ENCODE results near the gene PCNX2. TPM values are rescaled to one million over a fixed set of nuclear protein-coding genes. Genes with fewer than 3 reads are reported as not detected.

The PCNX2 gene
- total and polyA plus RNA-seq, 2 experiments from 2014 or later, result 42.9 to 88.3 TPM

DNA sequence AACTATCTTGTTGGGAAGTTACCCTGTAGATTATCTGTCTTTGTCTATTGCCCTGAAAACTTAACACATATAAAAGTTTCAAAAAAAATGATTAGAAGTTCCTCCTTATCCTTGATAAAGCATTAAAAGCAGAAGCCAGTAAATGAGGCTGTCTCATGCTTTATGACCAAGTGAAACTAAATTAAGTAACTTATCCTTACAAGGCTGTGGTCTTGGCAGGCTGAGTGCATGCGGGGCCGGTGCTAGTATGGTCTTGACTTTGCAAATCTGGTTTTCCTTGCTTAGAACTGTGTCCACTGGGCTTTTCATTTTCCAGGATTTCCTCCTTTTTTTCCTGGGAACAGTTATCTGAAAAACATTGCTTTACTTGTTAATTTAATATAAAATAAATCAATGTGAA is 43.1 kb downstream of the PCNX2 start:
- Mint-ChIP-seq H3K27me3 (ENCODE audit: insufficient read depth, low read depth, poor library complexity) (no peaks in the 10 kb centered on the region), H3K4me1 (peaks cover 28% of the 10 kb centered on the region)
- H3F3A ChIP-seq (replicated peaks; ENCODE audit: low read depth), result no peaks in the 10 kb centered on the region

More for the DNA sequence above, 43.1 kb downstream of the PCNX2 start:
- H3K27me3 ChIP-seq (ENCODE audit: insufficient read depth), result no peaks in the 10 kb centered on the region
- ATAC-seq (no peak), DNase-seq (ENCODE audit: low spot score) (no peak)
- no peak overlapping the region for H2AFZ ChIP-seq
- no peaks in the 10 kb centered on the region; the same call in 1 of the 2 replicates for H3K4me1 ChIP-seq (ENCODE audit: insufficient read depth)
- no peaks in the 10 kb centered on the region for H3K9me2 ChIP-seq (ENCODE audit: insufficient read depth)
- H3K4me2 ChIP-seq, result no peak overlapping the region
- Mint-ChIP-seq H3K9me3 (no peaks in the 10 kb centered on the region), H3K27ac (no peak overlapping the region), H3K36me3 (ENCODE audit: low read depth) (peaks cover 63% of the 10 kb centered on the region), H3K4me3 (no peak overlapping the region)
- peaks cover 22% of the 10 kb centered on the region for H4K20me1 ChIP-seq (replicated peaks; ENCODE audit: insufficient read depth)
- peaks cover 52% of the 10 kb centered on the region for H3K79me2 ChIP-seq (replicated peaks; ENCODE audit: insufficient read depth)
- H3K27ac ChIP-seq (ENCODE audit: low read depth), result 0 out of 2 replicates have a peak overlapping the region, but pooled peaks have one; percentile 42
- H3K36me3 ChIP-seq (ENCODE audit: insufficient read depth), result peaks cover 32% of the 10 kb centered on the region
- TF ChIP-seq STAT1 (IDR thresholded peaks at IDR 0.05; ENCODE audit: unreplicated experiment) (no peak), CREB1 (CRISPR knock-in tag; IDR thresholded peaks at IDR 0.05; ENCODE audit: low read depth) (no peak), ETS1 (IDR thresholded peaks at IDR 0.05) (no peak), ZNF331 (CRISPR knock-in tag; IDR thresholded peaks at IDR 0.05; ENCODE audit: low read depth) (no peak)
- TF ChIP-seq, protein P1, sequence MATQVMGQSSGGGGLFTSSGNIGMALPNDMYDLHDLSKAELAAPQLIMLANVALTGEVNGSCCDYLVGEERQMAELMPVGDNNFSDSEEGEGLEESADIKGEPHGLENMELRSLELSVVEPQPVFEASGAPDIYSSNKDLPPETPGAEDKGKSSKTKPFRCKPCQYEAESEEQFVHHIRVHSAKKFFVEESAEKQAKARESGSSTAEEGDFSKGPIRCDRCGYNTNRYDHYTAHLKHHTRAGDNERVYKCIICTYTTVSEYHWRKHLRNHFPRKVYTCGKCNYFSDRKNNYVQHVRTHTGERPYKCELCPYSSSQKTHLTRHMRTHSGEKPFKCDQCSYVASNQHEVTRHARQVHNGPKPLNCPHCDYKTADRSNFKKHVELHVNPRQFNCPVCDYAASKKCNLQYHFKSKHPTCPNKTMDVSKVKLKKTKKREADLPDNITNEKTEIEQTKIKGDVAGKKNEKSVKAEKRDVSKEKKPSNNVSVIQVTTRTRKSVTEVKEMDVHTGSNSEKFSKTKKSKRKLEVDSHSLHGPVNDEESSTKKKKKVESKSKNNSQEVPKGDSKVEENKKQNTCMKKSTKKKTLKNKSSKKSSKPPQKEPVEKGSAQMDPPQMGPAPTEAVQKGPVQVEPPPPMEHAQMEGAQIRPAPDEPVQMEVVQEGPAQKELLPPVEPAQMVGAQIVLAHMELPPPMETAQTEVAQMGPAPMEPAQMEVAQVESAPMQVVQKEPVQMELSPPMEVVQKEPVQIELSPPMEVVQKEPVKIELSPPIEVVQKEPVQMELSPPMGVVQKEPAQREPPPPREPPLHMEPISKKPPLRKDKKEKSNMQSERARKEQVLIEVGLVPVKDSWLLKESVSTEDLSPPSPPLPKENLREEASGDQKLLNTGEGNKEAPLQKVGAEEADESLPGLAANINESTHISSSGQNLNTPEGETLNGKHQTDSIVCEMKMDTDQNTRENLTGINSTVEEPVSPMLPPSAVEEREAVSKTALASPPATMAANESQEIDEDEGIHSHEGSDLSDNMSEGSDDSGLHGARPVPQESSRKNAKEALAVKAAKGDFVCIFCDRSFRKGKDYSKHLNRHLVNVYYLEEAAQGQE (IDR thresholded peaks at IDR 0.05; ENCODE audit: unreplicated experiment), result no peak
- TF ChIP-seq, protein P2, sequence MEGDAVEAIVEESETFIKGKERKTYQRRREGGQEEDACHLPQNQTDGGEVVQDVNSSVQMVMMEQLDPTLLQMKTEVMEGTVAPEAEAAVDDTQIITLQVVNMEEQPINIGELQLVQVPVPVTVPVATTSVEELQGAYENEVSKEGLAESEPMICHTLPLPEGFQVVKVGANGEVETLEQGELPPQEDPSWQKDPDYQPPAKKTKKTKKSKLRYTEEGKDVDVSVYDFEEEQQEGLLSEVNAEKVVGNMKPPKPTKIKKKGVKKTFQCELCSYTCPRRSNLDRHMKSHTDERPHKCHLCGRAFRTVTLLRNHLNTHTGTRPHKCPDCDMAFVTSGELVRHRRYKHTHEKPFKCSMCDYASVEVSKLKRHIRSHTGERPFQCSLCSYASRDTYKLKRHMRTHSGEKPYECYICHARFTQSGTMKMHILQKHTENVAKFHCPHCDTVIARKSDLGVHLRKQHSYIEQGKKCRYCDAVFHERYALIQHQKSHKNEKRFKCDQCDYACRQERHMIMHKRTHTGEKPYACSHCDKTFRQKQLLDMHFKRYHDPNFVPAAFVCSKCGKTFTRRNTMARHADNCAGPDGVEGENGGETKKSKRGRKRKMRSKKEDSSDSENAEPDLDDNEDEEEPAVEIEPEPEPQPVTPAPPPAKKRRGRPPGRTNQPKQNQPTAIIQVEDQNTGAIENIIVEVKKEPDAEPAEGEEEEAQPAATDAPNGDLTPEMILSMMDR (conservative IDR thresholded peaks at IDR 0.05; ENCODE audit: low read depth in 2 of 2), result no peak
- no peak overlapping the region for H3K4me3 ChIP-seq
